Nucleus accumbens (tissue), 56 donors: ENCODE results near the gene TCF7L1.
A peak's percentile ranks its signal among the peaks of the same experiment; 100 is the strongest.
"Not testable (repeated sequence)": the region's sequence is repeated elsewhere in the genome, so short reads cannot be mapped to it uniquely, and the experiment has no call there.

ENCODE experiments used
- DNase-seq, 56 donors: peaks; one replicate each; lab custom pipeline; 2025; lab: John Stamatoyannopoulos, UW

Gene TCF7L1

DNA sequence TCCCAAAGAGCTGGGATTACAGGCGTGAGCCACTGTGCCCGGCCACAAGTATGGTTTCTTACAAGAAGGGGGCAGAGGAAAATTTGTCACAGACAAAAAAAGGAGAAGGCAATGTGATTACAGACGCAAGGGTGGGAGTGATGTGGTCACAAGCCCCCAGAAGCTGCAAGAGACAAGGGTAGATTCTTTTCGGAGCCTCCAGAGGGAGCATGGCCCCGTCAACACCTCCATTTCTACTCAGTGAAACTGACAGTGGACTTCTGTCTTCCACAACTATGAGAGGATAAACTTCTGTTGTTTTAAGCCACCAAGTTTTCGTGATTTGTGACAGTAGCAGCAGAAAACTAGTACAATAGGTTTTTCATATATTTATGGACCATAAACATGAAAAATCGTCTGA lies 2.1 kb upstream of the TCF7L1 start:
- no peak for DNase-seq

DNA sequence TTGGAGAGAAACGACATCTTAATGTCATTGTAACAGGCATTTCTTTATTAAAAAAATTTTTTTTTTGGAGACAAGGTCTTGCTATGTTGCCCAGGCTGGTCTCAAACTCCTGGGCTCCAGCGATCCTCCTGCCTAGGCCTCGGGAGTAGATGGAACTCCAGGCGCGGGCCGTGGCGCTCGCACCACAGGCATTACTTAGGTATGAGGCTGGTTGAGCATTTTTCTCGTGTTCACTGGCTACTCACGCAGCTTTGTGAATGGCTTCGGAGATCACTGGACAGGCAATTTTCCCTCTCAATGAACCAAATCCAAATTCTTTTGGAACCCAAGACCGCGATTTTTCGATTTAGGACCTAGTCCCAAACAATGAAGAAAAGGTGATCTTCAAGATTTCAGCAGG lies 795 bp upstream of the TCF7L1 start:
- DNase-seq: no peak

DNA sequence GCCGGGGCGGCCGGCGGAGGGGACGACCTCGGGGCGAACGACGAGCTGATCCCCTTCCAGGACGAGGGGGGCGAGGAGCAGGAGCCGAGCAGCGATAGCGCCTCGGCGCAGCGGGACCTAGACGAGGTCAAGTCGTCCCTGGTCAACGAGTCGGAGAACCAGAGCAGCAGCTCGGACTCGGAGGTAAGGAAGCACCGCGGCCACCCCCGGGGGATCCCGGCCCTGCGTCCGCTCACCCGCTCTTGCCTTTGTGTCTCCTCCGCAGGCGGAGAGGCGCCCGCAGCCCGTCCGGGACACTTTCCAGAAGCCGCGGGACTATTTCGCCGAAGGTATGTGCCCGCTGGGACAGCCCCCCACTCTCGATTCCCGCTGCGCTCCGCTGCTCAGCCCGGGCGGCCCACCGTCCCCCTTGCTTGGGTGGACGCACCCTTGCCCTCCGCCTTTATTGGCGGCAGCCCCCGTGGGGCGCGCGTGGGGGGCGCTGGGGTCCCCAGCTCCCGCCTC lies 611 bp downstream of the TCF7L1 start:
- DNase-seq: peak in 8 of 56 donors; percentile 3 to 40 (median 8)

DNA sequence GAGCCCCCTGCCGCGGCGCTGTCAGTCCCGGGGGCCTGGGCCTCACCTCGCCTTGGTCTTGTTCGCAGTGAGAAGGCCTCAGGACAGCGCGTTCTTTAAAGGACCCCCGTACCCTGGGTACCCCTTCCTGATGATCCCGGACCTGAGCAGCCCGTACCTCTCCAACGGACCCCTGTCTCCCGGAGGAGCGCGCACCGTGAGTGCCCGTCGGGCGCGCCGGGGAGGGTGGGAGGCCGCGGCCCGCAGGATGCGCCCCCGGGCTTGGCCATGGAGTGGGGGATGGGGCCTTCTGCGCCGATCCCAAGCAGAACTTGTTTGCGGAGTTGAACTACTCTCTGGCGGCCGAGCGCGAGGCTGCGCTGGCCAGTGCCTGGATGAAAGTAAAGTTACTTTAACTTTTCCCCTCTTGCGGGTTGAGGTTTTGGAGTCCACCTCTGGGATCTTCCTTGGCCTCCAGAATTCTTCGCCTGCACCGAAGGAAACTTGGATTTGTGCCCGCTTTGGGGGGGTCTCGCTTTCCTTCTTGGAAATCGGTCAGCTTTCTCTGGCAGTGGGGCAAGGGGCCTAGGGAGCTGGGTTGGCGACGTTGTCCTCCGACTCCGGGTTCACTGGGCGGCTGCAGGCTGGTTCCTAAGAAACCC lies 1.2 kb downstream of the TCF7L1 start:
- peak in 20 of 56 donors; percentile 4 to 38 (median 18) for DNase-seq

DNA sequence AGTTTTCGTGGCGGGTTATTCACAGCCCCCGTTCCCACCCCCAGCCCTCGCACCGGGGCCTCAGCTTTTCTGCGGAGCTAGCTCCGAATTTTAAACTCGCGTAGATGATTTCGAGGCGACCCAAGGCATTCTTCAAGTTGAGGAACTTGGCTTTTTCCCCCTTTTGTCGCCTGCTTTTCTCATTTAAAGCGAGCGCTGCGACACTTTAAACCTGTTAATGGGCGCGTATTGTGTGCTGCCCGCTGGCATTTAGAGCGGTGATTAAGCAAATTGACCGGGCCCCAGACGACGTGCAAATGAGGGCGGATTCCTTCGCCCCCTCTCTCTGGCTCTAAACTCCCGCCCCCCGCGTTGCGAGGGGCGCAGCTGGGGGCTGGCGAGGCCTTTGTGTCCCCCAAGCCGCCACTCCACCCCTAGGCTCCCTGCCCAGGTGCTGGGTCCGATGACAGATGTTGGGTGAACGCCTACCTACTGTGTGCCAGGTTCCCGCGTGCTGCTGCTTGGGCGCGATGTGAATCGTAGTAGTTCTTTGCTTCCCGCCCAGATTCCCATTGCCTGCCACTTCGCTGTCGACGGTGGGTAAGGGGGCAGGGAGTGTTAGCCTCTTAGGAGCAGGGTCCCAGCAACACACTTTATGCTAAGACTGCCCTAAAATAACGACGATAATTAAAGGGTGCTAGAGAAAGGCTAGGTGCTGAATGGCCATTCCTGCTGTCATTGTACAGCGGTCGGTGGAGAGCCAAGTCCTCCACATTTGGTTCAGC lies 1.9 kb downstream of the TCF7L1 start:
- peak in 1 of 56 donors; percentile 10 for DNase-seq

DNA sequence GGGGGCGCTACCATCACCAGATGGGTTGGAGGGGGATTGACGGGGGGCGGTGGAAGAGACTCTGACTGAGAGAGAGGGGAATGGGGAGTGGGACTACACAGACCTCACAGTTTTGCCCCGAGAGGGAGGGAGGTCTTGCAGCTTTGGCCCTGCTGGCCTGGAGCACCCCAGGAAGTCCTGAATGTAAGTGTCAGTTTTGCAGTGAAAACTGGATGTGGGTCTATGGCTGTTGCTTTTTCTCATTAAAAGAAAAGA lies 2.4 kb downstream of the TCF7L1 start:
- DNase-seq: no peak

DNA sequence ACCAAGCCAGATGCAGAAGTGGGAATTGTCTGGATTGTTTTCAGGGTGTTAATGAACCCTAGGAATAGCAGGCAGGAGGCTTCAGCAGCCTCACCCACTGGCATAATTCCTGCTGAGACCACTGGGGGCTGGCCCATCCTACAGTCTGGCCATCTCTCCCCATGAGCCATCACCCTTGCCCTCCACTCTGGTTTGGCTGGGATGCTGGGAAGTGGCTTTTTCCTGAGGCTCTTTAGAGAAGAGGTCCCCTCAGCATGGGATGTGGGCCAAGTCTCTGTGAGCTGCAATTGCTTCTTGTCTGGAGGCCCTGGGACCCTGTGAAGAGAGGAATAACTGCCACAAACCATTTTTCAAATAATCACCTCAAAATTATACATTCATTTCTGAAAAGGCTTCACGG lies 4.0 kb downstream of the TCF7L1 start:
- DNase-seq: no peak

DNA sequence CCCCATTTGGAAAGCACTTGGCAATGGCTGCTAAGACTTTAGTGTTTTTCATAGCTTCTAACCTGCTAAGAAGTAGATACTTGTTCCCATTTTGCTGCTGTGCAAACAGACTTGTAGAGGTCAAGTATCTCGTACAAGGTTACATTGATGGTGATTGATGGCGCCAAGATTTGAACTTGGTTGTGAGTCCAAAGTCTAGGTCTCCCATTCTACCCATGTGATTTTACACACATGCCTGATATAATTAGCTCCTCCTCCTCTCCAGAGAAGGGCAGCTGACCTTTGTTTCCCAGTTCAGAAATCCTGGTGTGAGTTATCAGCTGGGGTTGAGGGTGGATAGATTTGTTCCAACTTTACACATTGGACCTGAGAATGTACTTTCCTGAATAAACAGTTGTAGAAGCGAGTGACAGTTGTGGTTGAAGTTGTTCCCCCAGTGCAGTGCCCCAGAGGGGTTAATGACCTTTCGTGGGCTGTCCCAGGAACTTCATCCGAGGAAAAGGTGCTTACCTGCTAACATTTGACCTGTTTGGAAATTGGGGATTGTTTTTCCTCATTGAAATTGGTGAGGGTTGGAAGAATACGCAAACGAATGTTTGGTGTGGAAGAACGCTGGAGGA lies 10.4 kb downstream of the TCF7L1 start:
- no peak for DNase-seq

DNA sequence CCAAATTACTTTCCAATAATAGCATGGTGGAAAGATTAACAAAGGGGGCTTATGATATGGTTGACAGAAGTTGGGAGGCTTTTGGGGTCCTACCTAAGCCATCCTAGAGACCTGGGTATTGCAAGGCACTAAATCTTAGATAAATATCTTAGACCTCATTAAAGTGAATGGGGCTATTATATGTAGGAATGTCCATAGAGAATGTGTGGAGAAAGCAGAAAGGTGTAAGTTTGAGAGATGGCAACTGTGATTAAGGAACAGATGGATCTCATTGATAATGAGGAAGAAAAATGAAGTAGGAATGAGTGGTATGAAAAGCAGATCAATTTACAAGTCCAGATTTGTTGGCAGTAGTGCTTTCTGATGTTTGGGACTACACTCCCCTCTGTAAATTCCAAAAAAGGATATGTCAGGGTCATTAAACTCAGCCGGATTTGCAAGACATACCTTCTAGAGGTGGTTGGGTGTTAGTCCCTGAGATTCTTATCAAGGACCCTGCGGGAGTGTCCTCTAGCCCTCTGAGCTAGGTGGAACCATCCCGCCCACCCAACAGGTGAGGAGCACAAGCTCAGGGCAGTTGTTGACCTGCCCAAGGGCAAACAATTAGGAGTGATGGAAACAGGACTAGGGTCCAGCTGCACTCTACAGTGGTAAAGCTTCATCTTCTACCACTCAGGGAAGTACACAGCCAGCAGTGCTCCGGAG lies 12.1 kb downstream of the TCF7L1 start:
- no peak for DNase-seq

DNA sequence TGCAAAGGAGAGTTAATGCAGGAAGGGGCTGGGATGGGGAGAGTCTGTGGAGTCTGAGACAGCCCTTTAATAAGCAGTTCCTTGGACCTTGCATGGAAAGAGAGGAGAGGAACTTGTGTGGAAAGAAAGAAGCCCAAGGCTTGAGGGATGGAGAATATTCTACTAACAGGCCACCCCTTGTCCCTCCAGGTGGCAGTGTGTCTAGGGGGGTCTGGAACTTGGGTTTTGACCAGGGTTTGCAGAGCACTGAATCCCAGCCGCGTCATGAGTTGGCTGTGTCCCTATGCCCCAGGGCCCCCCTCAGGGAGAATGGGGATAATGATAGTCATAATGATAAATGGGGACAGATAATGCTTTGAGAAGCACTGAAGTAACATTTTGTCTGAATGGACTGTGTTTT lies 15.0 kb downstream of the TCF7L1 start:
- DNase-seq: no peak

DNA sequence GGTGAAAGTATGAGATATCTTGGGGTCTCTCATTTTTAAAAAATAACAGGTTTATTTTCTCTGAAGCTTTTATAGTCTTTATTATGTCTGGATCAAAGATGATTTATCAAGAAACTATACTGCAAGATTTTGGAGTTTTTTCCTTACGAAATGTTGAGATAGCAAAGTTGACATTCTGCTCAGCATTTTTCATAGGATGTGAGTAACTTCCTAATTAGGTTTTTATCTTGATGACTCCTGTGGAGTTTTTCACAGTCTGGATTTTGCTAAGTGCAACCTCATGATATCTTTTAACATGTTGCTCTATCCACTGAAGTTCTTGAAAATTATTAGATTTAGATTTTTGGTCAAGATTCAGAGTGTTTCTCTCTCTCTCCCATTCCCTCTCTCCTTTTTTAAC lies 17.8 kb downstream of the TCF7L1 start:
- no peak for DNase-seq

DNA sequence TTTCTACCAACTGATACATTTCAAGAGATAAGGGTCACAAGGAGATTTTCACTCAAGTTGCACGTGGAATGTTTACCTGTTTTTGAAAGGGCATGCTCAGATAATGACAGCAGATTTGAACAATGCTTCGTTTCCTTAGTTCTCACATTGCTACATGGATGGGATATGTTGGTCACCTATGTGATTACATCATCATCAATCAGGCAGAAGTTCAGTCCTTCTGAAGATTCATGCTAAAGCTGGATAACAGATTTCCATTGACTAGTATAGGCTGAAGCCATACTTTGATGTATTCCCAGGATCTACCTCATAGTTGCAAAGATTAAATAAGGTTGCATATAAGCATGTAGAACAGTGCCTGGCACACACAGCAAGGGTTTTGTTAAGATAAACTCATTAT lies 19.7 kb downstream of the TCF7L1 start:
- no peak for DNase-seq

DNA sequence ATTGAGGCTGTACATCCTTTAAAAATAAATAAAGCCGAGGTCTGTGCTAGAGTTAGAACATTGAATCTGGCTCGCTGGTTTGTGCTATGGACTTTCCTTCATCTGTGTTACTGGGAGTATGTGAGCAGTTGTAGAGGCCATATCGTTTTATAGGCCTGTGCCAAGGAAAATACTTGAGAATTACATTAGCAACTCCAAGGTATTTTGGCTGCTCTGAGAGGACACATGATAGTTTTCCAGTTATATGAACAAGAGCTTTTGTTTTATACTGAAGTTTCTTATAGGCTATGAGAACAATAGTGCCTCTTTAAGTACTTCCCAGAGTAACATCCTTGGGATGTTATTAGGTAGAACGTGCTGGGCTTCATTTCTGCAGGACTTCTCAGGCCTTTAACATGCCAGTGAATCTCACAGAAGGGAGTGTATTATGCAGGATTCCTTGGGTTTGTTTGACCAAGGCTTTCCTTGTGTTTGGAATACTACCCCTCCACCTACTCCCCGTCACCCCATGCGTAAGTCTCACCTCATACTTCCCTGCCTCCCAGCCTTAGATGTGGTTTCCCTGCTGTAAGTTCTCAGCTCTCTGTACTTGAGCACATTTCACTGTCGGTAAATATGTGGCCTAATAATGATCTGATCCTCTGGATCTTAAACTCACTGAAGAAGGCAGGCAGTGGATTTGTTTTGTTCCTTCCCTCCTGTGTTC lies 21.0 kb downstream of the TCF7L1 start:
- DNase-seq: no peak

DNA sequence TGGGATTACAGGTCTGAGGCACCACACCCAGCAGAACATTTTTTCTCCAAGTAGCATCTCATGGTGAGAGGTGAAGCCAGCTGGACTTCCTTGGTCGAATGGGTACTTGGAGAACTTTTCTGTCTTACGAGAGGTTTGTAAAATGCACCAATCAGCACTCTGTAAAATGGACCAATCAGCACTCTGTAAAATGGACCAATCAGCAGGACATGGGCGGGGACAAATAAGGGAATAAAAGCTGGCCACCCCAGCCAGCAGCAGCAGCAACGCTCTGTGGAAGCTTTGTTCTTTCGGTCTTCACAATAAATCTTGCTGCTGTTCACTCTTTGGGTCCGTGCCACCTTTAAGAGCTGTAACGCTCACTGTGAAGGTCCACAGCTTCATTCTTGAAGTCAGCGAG lies 21.9 kb downstream of the TCF7L1 start:
- not testable (repeated sequence) for DNase-seq

DNA sequence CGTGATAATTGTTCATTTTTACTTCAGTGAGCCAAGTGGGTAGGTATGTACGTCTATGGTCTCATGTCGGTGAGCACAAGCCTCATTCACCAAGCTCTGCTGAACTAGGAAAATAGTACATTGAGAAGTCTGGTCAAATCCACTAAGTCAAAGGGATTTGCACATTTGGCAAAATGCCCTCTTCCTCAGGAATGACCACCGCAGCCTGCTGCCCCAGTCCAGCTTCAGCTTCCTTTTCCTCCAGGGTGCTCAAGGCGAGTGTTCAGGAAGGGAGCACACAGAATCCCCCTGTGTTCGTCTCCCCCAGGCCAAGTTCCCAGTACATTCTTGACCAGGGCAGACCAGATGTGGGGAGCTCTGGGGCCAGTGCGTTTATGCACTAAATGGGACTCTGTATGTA lies 23.0 kb downstream of the TCF7L1 start:
- DNase-seq: no peak

DNA sequence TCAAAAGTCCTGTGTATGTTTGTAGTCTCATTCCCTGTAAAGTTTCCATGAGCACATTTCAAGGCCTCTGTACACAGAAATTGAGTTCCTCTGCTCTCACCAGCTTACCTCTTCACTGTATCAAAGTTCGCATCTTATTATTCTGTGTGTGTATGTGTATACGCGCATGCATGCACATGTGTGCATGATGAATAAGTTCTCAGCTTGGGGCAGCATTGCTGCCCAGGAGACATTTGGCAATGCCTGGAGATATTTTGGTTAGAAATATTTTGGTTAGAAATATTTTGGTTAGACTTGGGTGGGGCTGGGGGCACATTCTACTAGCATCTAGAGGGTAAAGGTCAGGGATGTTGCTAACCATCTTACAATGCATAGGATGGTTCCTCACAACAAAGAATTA lies 23.4 kb downstream of the TCF7L1 start:
- DNase-seq: no peak

DNA sequence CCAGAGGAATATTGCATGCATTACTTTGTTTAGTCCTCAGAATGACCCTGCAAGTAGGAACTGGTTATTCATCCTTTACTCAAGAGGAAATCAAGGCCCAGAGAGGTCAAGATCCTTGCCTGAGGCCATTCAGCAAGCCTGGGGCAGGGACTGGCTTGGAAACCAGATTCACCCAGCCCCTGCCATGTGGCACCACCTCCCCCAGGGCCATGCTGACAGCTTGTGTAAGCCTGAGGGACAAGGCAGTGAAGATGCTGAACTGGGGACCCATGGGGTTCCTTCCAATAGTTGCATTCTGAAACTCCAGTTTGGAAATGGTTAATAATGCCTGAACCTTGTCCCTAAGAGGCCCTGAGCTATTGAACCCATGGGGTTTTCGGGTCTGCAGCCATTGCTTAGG lies 24.2 kb downstream of the TCF7L1 start:
- no peak for DNase-seq

DNA sequence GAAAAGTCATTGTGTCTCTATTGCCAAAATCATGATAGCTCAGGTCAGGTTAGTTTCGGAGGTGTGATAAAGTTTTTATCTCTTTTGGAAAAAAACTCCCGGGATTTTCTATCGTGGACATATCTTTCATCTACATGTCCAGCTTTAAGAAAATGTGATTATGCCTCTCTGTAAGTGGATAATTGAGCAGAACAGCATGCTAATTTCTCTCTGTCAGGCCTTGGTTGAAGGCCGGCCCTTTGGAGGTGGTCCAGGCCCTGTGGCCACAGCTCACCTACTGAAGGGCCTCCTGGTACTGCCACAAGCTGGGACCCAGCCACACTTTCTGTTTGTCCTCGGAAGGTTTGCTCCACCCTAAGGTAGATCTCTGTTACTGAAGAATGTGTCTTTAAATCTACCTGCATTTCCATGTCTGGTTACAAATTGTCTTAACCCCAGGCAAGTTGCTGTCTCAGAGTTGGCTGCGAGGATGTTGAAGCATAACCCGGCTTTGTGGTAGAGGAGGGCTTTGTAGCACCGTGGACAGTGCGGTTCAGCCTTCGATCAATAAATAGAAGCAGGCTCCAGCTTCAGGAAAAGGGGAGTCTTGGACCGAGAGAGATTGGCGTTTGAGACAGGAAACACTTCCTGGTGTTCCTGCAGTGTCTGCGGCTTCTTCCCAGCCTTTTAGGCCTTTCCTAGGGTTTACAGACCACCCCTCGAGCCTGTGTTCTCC lies 25.5 kb downstream of the TCF7L1 start:
- DNase-seq: peak in 1 of 56 donors; percentile 1

DNA sequence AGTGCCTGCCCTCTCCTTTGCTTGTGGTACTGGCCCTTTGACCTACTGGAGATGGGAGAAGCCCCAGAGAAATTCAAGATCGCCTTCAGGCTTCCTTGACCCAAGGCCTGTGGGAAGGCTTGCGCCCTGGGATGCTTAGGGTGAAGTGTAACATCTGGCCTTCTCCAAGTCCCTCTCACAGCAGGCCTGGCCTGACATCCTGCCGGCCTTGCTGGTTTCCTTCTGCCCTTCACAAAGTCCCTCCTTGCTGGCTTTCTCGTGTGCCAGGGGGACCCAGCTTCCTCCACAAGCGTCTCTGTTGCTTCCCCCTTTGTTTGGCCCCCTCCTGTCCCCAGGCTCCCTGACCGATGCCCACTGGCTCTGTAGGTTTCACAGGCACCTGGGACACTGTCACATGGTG lies 26.4 kb downstream of the TCF7L1 start:
- no peak for DNase-seq
